Memory B cell (primary cell): ENCODE measurements around the gene GPR62.
A peak's percentile ranks its signal among the peaks of the same experiment; 100 is the strongest.
"Not testable (repeated sequence)": the region's sequence is repeated elsewhere in the genome, so short reads cannot be mapped to it uniquely, and the experiment has no call there.

ENCODE experiments used
- ATAC-seq: fragments of 150-1000 bp; cut with Tn5 transposase; 2 replicates; pipeline ENCODE4 v1.10.0; 2021; ENCODE audit warnings: low read depth, mild to moderate bottlenecking, moderate library complexity
- DNase-seq, 2 donors: peaks; one replicate each; pipeline ENCODE4 v3.0.0; 2022; ENCODE audit warnings: low spot score in 2 of 2
- H3K27ac Mint-ChIP-seq: one replicate; pipeline ENCODE4 v1.8.0; 2022; ENCODE audit warnings: mild to moderate bottlenecking, moderate library complexity, mixed read lengths
- H3K27me3 Mint-ChIP-seq: one replicate; pipeline ENCODE4 v1.8.0; 2022; ENCODE audit warnings: mixed read lengths
- H3K36me3 Mint-ChIP-seq: one replicate; pipeline ENCODE4 v1.8.0; 2022; ENCODE audit warnings: mild to moderate bottlenecking, mixed read lengths
- H3K4me1 Mint-ChIP-seq: one replicate; pipeline ENCODE4 v1.8.0; 2022; ENCODE audit warnings: mixed read lengths
- H3K4me3 Mint-ChIP-seq: one replicate; pipeline ENCODE4 v1.8.0; 2022; ENCODE audit warnings: mild to moderate bottlenecking, moderate library complexity, mixed read lengths
- H3K9me3 Mint-ChIP-seq: one replicate; pipeline ENCODE4 v1.8.0; 2022; ENCODE audit warnings: mixed read lengths

Gene GPR62

GRCh38 chr3:51978143-51978502 is 22.9 kb downstream of the GPR62 start:
- H3K27me3 Mint-ChIP-seq: no peaks in the 10 kb centered on the region
- ATAC-seq: no peak
- no peaks in the 10 kb centered on the region for H3K36me3 Mint-ChIP-seq
- no peaks in the 10 kb centered on the region for H3K9me3 Mint-ChIP-seq
- H3K4me3 Mint-ChIP-seq: no peak overlapping the region
- peaks cover 27% of the 10 kb centered on the region for H3K4me1 Mint-ChIP-seq
- no peak overlapping the region for H3K27ac Mint-ChIP-seq
- DNase-seq: no peak

- H3K4me3 Mint-ChIP-seq: no peak overlapping the region
- H3K36me3 Mint-ChIP-seq: no peaks in the 10 kb centered on the region
- peaks cover 27% of the 10 kb centered on the region for H3K4me1 Mint-ChIP-seq
- DNase-seq: no peak
- H3K27ac Mint-ChIP-seq: no peak overlapping the region
- no peaks in the 10 kb centered on the region for H3K9me3 Mint-ChIP-seq
- no peak for ATAC-seq
- no peaks in the 10 kb centered on the region for H3K27me3 Mint-ChIP-seq
These were observed 25.1 kb downstream of the GPR62 start for GRCh38 chr3:51980253-51980652.

GRCh38 chr3:51982352-51982837 is 27.2 kb downstream of the GPR62 start:
- peak overlapping the region; percentile 94 for H3K4me3 Mint-ChIP-seq
- no peak for DNase-seq

DNA sequence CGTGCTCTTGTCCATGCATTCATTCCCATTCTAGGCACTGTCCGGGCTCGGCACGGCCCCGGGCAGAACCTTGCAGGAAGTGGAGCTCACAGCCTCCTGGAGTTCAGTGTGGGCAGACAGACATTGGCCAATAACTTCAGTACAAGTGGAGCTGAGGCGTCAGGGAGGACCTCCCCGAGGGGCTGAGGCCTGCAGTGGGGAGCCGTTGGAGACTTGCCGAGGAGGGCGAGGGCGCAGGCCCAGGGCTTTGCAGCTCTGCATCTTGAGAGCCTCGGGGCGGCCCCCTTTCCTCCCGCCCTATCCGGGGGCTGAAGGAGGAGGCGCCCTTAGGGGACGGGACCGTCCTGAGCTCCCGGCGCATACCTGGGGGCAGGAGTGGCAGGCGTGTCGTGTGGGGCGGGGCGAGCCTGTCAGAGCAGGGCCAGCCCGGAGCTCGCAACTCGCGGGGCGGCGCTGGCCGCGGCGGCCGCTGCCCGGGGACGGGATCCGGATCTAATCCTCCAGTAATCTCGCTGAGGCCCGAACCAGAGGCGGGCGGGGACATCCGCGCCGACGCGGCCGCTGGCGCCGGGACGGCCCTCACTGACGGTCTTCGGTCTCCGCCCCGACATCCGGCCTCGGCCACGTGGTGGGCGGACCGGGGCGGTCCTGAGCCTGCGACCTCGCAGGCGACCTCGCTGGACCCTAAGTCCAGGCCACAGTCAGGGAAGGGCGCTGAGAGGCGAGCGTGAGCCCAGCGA is 27.8 kb downstream of the GPR62 start, which contains the start of gene ACY1:
Gene ACY1, plus strand, starts transcription at position 698 of the 740 bp plus-strand sequence. CDS start 530 bp downstream, outside the sequence.
- H3K9me3 Mint-ChIP-seq: no peaks in the 10 kb centered on the region
- no peaks in the 10 kb centered on the region for H3K36me3 Mint-ChIP-seq
- peak within 1 kb of the TSS; percentile 75 for H3K27ac Mint-ChIP-seq
- ATAC-seq (peak; percentile 75), DNase-seq (peak; percentile 25 to 47)
- H3K4me1 Mint-ChIP-seq: peaks cover 14% of the 10 kb centered on the region
- H3K4me3 Mint-ChIP-seq: peak within 1 kb of the TSS; percentile 94
- H3K27me3 Mint-ChIP-seq: no peaks in the 10 kb centered on the region

More at GRCh38 chr3:51982352-51982837, 27.2 kb downstream of the GPR62 start:
- peak; percentile 64 for ATAC-seq
- H3K36me3 Mint-ChIP-seq: no peaks in the 10 kb centered on the region
- peak overlapping the region; percentile 75 for H3K27ac Mint-ChIP-seq
- no peaks in the 10 kb centered on the region for H3K9me3 Mint-ChIP-seq
- H3K4me1 Mint-ChIP-seq: peaks cover 14% of the 10 kb centered on the region
- H3K27me3 Mint-ChIP-seq: no peaks in the 10 kb centered on the region

DNA sequence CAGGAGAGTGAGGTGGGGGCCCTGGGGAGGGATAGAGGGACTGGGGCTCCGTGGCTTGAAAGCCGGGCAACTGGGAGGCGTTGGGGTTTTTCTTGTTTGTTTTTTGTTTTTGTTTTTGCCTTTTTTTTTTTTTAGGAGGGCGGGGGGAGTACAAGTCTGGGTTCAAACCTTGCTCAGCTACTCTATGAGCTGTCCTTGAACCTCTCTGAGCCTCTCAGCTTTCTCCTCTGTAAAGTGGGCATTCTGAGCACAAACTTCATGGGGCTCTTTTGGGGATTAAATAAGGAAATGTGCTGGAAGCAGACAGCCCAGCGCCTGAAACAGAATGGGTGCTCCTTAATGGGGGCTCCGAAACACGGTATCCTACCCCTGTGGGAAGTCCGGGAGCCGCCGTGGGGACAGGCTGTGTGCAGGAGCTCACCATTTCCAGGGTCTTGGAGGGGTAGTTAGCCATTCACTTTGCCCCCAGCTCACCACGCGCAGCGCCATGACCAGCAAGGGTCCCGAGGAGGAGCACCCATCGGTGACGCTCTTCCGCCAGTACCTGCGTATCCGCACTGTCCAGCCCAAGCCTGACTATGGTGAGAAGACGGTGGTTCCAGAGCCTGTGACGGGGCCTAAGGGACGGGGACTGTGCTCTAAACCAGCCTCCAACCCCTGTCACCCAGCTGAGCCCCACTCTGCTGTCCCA is 28.5 kb downstream of the GPR62 start:
- Mint-ChIP-seq H3K27ac (peak overlapping the region; percentile 75), H3K27me3 (no peaks in the 10 kb centered on the region), H3K4me3 (peak overlapping the region; percentile 94), H3K9me3 (no peaks in the 10 kb centered on the region), H3K36me3 (no peaks in the 10 kb centered on the region), H3K4me1 (peaks cover 18% of the 10 kb centered on the region)
- DNase-seq (no peak), ATAC-seq (no peak)

DNA sequence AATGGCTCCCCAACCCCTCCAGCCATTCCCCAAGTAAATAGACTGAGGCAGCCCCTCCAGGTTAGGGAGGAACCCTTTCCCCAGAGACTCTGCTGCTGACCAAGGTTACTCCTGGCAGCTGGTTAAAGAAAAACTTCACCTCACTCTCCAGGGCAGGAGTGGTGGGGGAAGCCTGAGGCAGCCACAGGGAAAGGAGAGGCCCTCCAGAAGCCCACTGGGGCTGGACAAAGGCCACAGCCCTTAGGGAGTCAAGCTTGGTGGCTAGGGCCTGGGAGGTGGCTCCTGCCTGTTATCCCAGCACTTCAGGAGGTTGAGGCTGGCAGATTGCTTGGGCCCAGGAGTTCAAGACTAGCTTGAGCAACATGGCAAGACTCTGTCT is 29.1 kb downstream of the GPR62 start:
- H3K27ac Mint-ChIP-seq: no peak overlapping the region

GRCh38 chr3:51985063-51985462 is 29.9 kb downstream of the GPR62 start:
- Mint-ChIP-seq H3K27me3 (no peaks in the 10 kb centered on the region), H3K36me3 (no peaks in the 10 kb centered on the region), H3K9me3 (no peaks in the 10 kb centered on the region), H3K4me1 (peaks cover 23% of the 10 kb centered on the region), H3K27ac (no peak overlapping the region), H3K4me3 (peak overlapping the region; percentile 35)
- DNase-seq: no peak
- ATAC-seq: no peak

More for the DNA sequence above, 29.1 kb downstream of the GPR62 start:
- DNase-seq (no peak), ATAC-seq (no peak)
- Mint-ChIP-seq H3K4me3 (peak overlapping the region; percentile 94), H3K9me3 (no peaks in the 10 kb centered on the region), H3K4me1 (peaks cover 23% of the 10 kb centered on the region), H3K27me3 (no peaks in the 10 kb centered on the region), H3K36me3 (no peaks in the 10 kb centered on the region)

DNA sequence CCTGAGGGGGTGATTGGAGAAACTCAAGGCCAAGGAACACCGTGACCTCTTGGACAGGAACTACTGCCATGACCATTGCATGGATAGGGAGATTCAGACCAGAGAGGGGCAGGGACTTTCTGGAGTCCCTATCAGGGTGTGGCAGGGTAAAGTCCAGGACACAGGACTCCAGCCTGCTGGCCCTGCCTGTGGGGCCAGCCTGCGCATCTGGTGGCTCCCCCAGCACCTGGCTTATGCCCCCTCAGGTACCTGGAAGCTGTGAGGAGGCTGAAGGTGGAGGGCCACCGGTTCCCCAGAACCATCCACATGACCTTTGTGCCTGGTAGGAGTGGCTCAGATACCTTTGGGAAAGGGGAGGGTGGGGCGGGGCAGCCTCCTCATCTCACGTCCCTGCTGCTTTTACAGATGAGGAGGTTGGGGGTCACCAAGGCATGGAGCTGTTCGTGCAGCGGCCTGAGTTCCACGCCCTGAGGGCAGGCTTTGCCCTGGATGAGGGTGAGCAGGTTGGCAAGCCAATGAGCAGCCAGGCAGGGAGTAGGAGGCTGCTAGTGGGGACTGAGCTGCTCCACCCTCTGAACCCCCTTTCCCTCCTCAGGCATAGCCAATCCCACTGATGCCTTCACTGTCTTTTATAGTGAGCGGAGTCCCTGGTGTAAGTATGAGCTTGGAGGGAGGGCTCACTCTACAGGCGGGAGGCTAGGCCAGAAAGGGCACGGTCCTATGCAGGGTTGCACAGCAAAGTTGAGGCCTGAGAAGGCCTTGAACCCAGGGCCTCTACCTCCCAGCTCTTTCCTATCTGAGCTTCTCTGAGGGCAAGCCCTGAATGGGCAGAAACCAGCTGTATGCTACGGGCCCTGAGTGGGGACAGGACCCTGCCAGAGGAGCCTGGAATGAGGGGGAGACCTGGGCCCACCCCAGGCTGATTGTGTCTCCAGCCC is 31.1 kb downstream of the GPR62 start:
- no peaks in the 10 kb centered on the region for H3K9me3 Mint-ChIP-seq
- H3K4me1 Mint-ChIP-seq: peaks cover 21% of the 10 kb centered on the region
- no peak overlapping the region for H3K4me3 Mint-ChIP-seq
- ATAC-seq (no peak), DNase-seq (no peak)
- H3K27me3 Mint-ChIP-seq: no peaks in the 10 kb centered on the region
- H3K27ac Mint-ChIP-seq: no peak overlapping the region
- peaks cover under 1% of the 10 kb centered on the region for H3K36me3 Mint-ChIP-seq

- Mint-ChIP-seq H3K27me3 (no peaks in the 10 kb centered on the region), H3K4me3 (no peak overlapping the region), H3K9me3 (no peaks in the 10 kb centered on the region), H3K36me3 (peaks cover 4% of the 10 kb centered on the region), H3K27ac (no peak overlapping the region), H3K4me1 (peaks cover 17% of the 10 kb centered on the region)
- ATAC-seq: no peak
- no peak for DNase-seq
These were observed 32.4 kb downstream of the GPR62 start for GRCh38 chr3:51987568-51987967.

GRCh38 chr3:51988286-51989146 is 33.3 kb downstream of the GPR62 start:
- Mint-ChIP-seq H3K4me3 (no peak overlapping the region), H3K27me3 (no peaks in the 10 kb centered on the region), H3K9me3 (no peaks in the 10 kb centered on the region), H3K4me1 (peaks cover 14% of the 10 kb centered on the region), H3K27ac (peak overlapping the region; percentile 52), H3K36me3 (peaks cover 4% of the 10 kb centered on the region)
- DNase-seq: no peak
- ATAC-seq: no peak

- ATAC-seq, H3K27ac Mint-ChIP-seq, DNase-seq, H3K9me3 Mint-ChIP-seq, H3K27me3 Mint-ChIP-seq, H3K4me3 Mint-ChIP-seq: not testable (repeated sequence)
- Mint-ChIP-seq H3K4me1 (peaks cover 22% of the 10 kb centered on the region), H3K36me3 (peaks cover 13% of the 10 kb centered on the region)
These were observed 35.4 kb downstream of the GPR62 start for GRCh38 chr3:51990501-51990971.

- Mint-ChIP-seq H3K36me3 (peaks cover 15% of the 10 kb centered on the region), H3K27me3 (no peaks in the 10 kb centered on the region), H3K4me3 (no peak overlapping the region), H3K4me1 (peaks cover 26% of the 10 kb centered on the region), H3K9me3 (no peaks in the 10 kb centered on the region), H3K27ac (no peak overlapping the region)
- ATAC-seq (no peak), DNase-seq (no peak)
These were observed 37.0 kb downstream of the GPR62 start for GRCh38 chr3:51992017-51992682.
